ENCODE data around the gene SLC6A19.

Gene SLC6A19

DNA sequence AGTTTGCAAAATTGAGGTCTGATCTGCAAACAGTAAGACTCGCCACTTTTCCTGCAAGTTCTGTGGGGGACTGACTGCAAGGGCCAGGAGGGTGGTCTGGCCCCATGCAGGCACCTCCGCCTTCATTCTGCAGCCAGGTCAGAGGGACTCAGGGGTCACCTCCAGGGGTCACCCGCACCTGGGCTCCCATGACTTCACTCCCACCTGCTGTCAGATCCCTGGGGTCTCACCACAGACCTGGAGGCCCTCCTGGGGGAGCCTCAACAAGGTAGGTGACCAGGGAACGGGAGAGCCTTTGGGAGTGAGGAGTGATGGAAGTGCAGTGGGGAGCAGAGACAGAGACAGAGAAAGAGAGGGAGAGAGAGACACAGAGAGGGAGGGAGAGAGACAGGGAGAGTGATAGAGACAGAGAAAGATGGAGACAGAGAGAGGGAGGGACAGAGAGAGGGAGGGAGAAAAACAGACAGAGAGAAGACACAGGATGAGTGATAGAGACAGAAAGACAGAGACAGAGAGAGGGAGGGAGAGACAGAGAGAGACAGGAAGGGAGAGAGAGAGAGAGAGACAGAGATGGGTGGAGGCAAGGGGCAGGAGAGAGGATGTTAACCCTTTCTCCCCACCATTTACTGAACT, 41.5 kb upstream of the SLC6A19 start:
- TF ChIP-seq POLR2A (IDR thresholded peaks at IDR 0.05; ENCODE audit: low read depth, low read length) = no peak
- no peak for TF ChIP-seq POLR2AphosphoS5 (IDR thresholded peaks at IDR 0.05; ENCODE audit: low read depth, low read length)
- TF ChIP-seq TAF1 (IDR thresholded peaks at IDR 0.05; ENCODE audit: borderline replicate concordance, low read depth, low read length) = no peak
- no peak for FAIRE-seq

DNA sequence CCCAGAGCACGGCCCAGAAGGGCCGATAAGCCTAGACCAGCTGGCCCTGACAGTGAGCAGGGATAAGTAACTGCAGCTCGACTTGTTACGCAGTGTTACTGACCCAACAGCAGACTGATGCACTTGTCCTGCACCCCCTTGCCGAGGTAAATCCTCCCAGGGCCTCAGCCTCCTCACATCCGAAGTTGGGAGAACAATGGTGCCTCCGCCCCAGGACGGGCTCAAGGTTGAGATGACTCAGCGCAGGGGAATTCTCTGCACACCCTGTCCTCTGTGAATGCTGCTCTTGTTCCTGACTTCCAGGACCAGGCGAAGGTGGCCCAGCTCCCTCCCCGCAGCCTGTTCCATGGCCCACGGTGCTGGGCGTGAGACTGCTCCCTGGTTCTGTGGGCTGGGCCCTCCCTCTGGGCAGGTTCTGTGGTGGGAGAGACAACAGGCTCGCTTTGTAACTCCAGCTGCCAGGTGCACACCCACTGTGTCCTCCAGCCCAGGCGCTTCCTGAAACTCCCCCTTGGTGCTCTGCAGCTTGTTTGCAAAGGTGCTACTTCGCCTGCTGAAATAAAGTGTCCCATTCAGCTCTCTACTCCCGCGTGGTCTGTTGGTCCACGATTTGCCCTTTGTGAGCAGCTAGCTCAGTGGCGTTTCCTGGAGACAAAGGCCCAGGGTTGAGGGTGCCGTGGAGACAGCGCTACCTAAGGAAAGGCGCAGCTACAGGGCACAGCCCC, 40.1 kb upstream of the SLC6A19 start:
- TF ChIP-seq TAF1 (IDR thresholded peaks at IDR 0.05; ENCODE audit: borderline replicate concordance, low read depth, low read length) (no peak), POLR2AphosphoS5 (IDR thresholded peaks at IDR 0.05; ENCODE audit: low read depth, low read length) (no peak), POLR2A (IDR thresholded peaks at IDR 0.05; ENCODE audit: low read depth, low read length) (no peak)
- FAIRE-seq = no peak
- DNase-seq (ENCODE audit: insufficient read length) = no peak

More for the DNA sequence above, 41.5 kb upstream of the SLC6A19 start:
- DNase-seq (ENCODE audit: insufficient read length) = no peak

DNA sequence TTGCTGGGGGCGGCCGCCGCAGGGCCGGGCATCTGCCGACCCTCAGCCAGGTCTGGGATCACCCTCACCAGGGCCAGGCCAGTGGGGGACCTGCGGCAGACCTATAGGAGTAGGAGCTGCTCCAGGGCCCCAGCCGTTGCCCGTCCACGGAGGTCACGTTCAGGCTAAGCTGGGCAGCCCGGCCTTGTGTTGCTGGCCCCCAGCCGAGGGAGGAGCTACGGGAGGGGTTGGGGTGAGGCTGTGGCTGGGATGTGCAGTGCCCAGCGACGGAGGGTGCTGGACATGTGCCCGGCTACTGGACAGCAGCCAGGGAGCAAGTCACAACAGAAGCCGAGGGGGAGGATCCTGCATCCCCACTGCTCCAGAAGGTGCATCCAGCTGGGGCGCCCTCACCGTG, 39.6 kb upstream of the SLC6A19 start:
- FAIRE-seq = no peak
- DNase-seq (ENCODE audit: insufficient read length) = no peak
- TF ChIP-seq POLR2A (IDR thresholded peaks at IDR 0.05; ENCODE audit: low read depth, low read length) (no peak), TAF1 (IDR thresholded peaks at IDR 0.05; ENCODE audit: borderline replicate concordance, low read depth, low read length) (no peak), POLR2AphosphoS5 (IDR thresholded peaks at IDR 0.05; ENCODE audit: low read depth, low read length) (no peak)

DNA sequence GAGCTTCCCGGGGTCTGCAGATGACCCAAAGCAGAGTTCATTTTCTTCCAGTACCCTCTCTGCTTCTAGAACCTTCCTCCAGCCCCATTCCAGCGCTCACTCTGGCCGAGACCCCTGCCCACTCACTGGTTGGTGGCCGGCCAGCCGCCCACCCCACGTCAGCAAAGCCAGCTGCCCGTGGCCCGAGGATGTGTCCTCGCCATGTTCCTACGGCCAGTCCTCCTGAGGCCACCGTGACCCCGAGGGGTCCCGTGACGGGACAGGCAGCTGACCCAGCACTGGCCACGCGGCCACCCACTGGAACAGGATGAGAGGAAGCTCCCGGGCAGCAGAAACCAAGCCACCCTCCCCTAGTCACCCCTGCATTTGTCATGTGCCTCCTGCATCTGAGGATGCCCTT, 39.1 kb upstream of the SLC6A19 start:
- TF ChIP-seq POLR2AphosphoS5 (IDR thresholded peaks at IDR 0.05; ENCODE audit: low read depth, low read length) = no peak
- no peak for TF ChIP-seq POLR2A (IDR thresholded peaks at IDR 0.05; ENCODE audit: low read depth, low read length)
- TF ChIP-seq TAF1 (IDR thresholded peaks at IDR 0.05; ENCODE audit: borderline replicate concordance, low read depth, low read length) = no peak
- no peak for DNase-seq (ENCODE audit: insufficient read length)
- no peak for FAIRE-seq

DNA sequence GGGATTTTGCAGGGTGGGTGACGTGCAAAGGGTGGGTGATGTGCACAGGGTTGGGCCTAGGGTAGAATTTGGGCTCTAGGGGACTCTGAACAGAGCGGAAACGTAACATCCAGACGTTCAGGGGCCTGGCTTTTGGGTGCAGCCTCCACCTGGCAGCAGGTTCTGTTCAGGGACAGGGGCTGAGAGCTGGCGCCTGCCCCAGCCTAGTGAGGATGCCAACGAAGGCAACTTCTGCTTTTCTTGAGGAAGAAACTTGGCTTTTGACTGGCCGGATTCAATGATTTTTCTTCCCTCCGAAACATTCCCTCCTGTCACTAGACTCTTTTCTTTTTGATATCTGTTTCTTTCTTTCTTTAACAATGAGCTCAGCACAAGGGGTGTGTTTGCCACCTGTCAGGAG, 38.6 kb upstream of the SLC6A19 start:
- TF ChIP-seq POLR2AphosphoS5 (IDR thresholded peaks at IDR 0.05; ENCODE audit: low read depth, low read length) (no peak), POLR2A (IDR thresholded peaks at IDR 0.05; ENCODE audit: low read depth, low read length) (no peak)
- FAIRE-seq (no peak), DNase-seq (ENCODE audit: insufficient read length) (no peak)

DNA sequence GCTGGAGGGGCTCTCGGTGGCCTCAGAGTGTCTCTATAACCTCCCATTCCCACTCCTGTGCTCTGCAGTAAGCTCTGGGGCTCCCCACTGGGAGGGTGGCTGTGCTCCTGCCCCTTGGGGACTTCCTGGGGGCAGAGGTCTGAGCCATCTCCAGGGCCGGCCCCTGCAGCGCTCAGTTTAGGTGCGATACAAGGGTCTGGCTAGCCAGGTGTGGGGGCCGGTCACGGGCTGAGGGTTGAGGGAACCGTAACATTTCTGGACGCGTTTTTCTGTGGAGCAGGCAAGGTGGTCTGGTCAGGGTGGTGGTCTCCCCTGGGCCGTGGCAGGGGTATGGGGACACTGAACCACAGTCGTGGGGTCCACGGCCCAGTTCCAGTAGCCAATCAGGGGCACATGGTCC, 38.0 kb upstream of the SLC6A19 start:
- DNase-seq (ENCODE audit: insufficient read length) (no peak), FAIRE-seq (no peak)
- TF ChIP-seq POLR2A (IDR thresholded peaks at IDR 0.05; ENCODE audit: low read depth, low read length) (no peak), TAF1 (IDR thresholded peaks at IDR 0.05; ENCODE audit: borderline replicate concordance, low read depth, low read length) (no peak), POLR2AphosphoS5 (IDR thresholded peaks at IDR 0.05; ENCODE audit: low read depth, low read length) (no peak)

DNA sequence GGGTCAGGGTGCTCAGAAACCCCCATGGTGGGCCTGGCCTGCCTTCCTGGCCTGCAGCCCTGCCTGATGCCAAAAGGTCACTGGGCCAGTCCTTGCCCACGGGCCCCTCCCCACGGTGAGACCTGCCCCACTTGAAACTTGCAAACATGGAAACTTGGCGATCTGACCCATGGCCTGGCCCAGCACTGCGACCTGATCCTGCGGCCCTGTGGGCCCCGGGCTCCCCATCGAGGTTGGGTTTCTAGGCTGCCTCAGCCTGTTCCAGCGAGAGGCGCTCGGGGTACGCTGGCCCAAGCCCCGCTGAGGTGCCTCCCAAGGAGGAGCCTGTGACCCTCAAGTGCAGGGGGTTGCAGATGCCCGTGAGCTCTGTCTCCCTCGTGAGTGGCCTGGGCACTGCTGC, 37.5 kb upstream of the SLC6A19 start:
- FAIRE-seq (no peak), DNase-seq (ENCODE audit: insufficient read length) (no peak)
- no peak for TF ChIP-seq POLR2A (IDR thresholded peaks at IDR 0.05; ENCODE audit: low read depth, low read length)

DNA sequence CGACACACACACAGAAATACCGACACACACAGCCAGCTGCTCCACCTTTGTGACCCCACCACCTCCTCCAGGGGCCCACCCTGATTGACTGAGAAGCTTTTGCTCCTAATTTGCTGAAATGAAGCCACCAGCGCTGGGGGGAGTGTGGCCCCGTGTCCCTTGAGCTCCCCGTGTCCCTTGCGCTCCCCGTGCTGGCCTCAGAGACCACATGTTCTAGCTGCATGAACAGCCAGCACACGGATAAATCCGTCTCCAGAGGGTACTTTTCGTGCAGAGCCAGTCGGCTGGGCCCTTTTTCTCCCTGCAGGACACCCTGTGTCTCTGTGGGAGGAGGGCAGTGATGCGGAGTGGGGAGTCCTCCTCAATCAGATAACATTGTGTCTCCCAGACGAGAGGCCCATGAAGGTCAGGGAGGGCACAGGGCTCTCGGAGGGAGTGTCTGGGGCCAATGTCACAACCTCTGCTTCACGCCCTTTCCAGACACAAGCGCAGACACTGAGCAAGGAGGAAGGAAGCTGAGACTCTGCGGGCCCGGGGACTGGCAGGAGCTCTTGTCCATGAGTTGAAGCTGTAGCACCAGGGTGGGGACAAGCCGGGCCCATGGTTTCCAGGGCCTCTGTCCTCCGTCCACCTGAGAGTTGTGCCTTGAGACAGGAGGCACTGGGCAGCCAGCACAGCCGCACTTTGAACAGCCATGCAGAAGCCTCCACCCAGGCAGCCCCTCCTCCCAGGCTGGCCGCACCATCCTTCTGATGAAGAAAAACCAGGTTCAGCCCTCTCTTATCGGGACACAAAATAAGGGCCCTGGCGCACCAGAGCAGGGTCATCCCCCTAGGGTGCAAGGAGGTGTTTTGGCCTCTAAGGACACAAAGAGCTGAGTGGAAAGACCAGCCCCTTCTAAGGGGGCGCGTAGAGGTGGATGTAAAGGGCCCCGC, 36.4 kb upstream of the SLC6A19 start:
- FAIRE-seq = no peak
- DNase-seq (ENCODE audit: insufficient read length) = no peak
- no peak for TF ChIP-seq TAF1 (IDR thresholded peaks at IDR 0.05; ENCODE audit: borderline replicate concordance, low read depth, low read length)
- TF ChIP-seq POLR2AphosphoS5 (IDR thresholded peaks at IDR 0.05; ENCODE audit: low read depth, low read length) = no peak
- TF ChIP-seq POLR2A (IDR thresholded peaks at IDR 0.05; ENCODE audit: low read depth, low read length) = no peak

DNA sequence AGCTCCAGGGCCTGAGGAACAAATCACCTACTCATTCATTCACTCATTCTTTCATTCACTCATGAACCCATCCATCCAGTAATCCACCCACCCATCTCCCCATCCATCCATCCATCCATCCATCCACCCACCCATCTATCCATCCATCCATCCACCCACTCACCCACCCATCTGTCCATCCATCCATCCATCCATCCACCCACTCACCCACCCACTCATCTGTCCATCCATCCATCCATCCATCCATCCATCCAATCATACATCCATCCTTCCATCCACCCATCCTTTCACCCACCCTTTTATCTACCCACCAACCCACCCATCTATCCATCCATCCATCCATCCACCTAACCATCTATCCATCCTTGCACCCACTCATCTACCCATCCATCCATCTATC, 35.5 kb upstream of the SLC6A19 start:
- no peak for DNase-seq (ENCODE audit: insufficient read length)
- FAIRE-seq = no peak
- no peak for TF ChIP-seq POLR2AphosphoS5 (IDR thresholded peaks at IDR 0.05; ENCODE audit: low read depth, low read length)
- no peak for TF ChIP-seq POLR2A (IDR thresholded peaks at IDR 0.05; ENCODE audit: low read depth, low read length)
- TF ChIP-seq TAF1 (IDR thresholded peaks at IDR 0.05; ENCODE audit: borderline replicate concordance, low read depth, low read length) = no peak

DNA sequence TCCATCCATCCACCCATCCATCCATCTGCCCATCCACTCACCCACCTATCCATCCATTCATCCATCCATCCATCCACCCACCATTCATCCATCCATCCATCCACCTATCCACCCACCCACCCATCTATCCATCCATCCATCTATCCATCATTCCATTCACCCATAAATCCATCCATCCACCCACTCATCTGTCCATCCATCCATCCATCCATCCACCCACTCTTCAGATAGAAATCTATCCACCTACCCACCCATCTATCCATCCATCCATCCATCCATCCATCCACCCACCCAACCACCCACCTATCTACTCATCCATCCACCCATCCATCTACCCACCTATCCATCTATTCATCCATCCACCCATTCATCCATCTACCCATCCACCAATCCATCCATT, 35.0 kb upstream of the SLC6A19 start:
- DNase-seq (ENCODE audit: insufficient read length) (no peak), FAIRE-seq (no peak)
- no peak for TF ChIP-seq POLR2AphosphoS5 (IDR thresholded peaks at IDR 0.05; ENCODE audit: low read depth, low read length)

DNA sequence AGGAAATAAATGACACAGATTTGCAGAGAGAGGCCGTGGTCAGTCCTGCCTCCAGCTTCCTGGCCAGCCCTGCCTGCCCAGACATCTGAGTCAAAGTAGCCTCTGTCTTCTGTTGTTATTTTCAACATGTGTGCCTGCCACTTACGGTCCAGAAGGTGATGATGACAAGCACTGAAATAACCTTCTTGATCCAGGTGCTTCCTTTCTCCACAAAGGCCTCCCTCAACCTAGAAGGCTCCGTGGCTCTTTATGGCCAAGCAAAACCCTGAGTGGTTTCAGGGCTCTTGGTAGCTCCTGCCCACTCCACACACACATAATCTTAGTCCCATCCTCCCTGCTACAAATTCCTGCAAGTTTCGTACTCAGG, 34.1 kb upstream of the SLC6A19 start:
- DNase-seq (ENCODE audit: insufficient read length) (no peak), FAIRE-seq (no peak)
- TF ChIP-seq TAF1 (IDR thresholded peaks at IDR 0.05; ENCODE audit: borderline replicate concordance, low read depth, low read length) (no peak), POLR2AphosphoS5 (IDR thresholded peaks at IDR 0.05; ENCODE audit: low read depth, low read length) (no peak), POLR2A (IDR thresholded peaks at IDR 0.05; ENCODE audit: low read depth, low read length) (no peak)

Data from GM12892 (cell line).